Breast epithelium (tissue), 4 donors: ENCODE data around the gene SCN11A. TPM values are rescaled to one million over a fixed set of nuclear protein-coding genes. Genes with fewer than 3 reads are reported as not detected.

Source experiments
- DNase-seq, 2 donors: peaks; one replicate each; pipeline ENCODE4 v3.0.0-alpha.2; 2019; ENCODE audit warnings: low spot score in 2 of 2
- H3K27ac ChIP-seq, 2 donors: fragments of 200-600 bp; sonication (generic) in 1 of 2; one replicate each; pipeline ENCODE4 v1.5.1; 2016 to 2019; ENCODE audit warnings: mild to moderate bottlenecking in 1 of 2
- H3K27me3 ChIP-seq, 2 donors: fragments of 200-600 bp; sonication (generic) in 1 of 2; one replicate each; pipeline versions ENCODE4 v1.5.1 to v1.6.0; 2017 to 2019; ENCODE audit warnings: control low read depth in 1 of 2, mild to moderate bottlenecking in 1 of 2
- H3K36me3 ChIP-seq: fragments of 200-600 bp; one replicate; pipeline ENCODE4 v1.5.1; 2019
- H3K4me1 ChIP-seq, 2 donors: fragments of 200-600 bp; sonication (generic); one replicate each; pipeline ENCODE4 v1.5.1; 2016 to 2019; ENCODE audit warnings: control low read depth in 1 of 2
- H3K4me3 ChIP-seq, 3 donors: fragments of 200-600 bp; sonication (generic); 1 replicate in 2 of 3; 2 replicates in 1 of 3; pipeline ENCODE4 v1.5.1; 2016 to 2019; ENCODE audit warnings: mild to moderate bottlenecking in 3 of 3, moderate library complexity in 2 of 3
- H3K9me3 ChIP-seq, 2 donors: fragments of 200-600 bp; sonication (generic) in 1 of 2; one replicate each; pipeline ENCODE4 v1.5.1; 2016 to 2019; ENCODE audit warnings: control low read depth in 1 of 2
- CTCF ChIP-seq, 3 donors: fragments of 450-650 bp; IDR thresholded peaks; one replicate each; pipeline ENCODE4 v1.5.1; 2016 to 2017; ENCODE audit warnings: antibody characterized with exemption in 3 of 3, mild to moderate bottlenecking in 3 of 3, moderate library complexity in 3 of 3
- POLR2A ChIP-seq: fragments of 450-650 bp; IDR thresholded peaks from one replicate; pipeline ENCODE4 v1.6.1; 2016; ENCODE audit warnings: antibody characterized with exemption, mild to moderate bottlenecking, moderate library complexity
- POLR2AphosphoS5 ChIP-seq, 3 donors: sonication (generic); formaldehyde crosslinking; IDR thresholded peaks; one replicate each; pipeline ENCODE4 v1.6.1; 2017; ENCODE audit warnings: antibody characterized with exemption in 3 of 3
- intact Hi-C: fragments of 100-400 bp; cut with DNase I; formaldehyde crosslinking; loops from one replicate; pipeline ENCODE4 v1.15.1; 2023; ENCODE audit warnings: low total_unique reads
- total RNA-seq, 3 donors: library from RNA; depleted of rRNA; stranded (reverse); fragments of >200 nt; gene quantifications; one replicate each; pipeline ENCODE4 v1.1.0, GENCODE V29; 2016

The SCN11A gene
- total RNA-seq, 3 donors from 2014 or later = 0.15 to 0.48 (median 0.33) TPM

GRCh38 chr3:39029556-39029955 lies 22.2 kb downstream of the SCN11A start:
- H3K27me3 ChIP-seq = no peaks in the 10 kb centered on the region
- no peak overlapping the region for H3K4me3 ChIP-seq
- H3K36me3 ChIP-seq = no peaks in the 10 kb centered on the region
- TF ChIP-seq CTCF (IDR thresholded peaks at IDR 0.05) (no peak), POLR2A (no peak), POLR2AphosphoS5 (IDR thresholded peaks at IDR 0.05) (no peak)
- H3K9me3 ChIP-seq = no peaks in the 10 kb centered on the region
- no peak overlapping the region for H3K27ac ChIP-seq
- intact Hi-C loops = no loop called here
- DNase-seq = no peak
- H3K4me1 ChIP-seq = no peaks in the 10 kb centered on the region

GRCh38 chr3:39028546-39028945 lies 23.2 kb downstream of the SCN11A start:
- Histone ChIP-seq H3K27me3 (no peaks in the 10 kb centered on the region), H3K4me3 (no peak overlapping the region), H3K4me1 (no peaks in the 10 kb centered on the region), H3K36me3 (no peaks in the 10 kb centered on the region), H3K9me3 (no peaks in the 10 kb centered on the region), H3K27ac (no peak overlapping the region)
- intact Hi-C loops = no loop called here
- no peak for TF ChIP-seq POLR2A
- TF ChIP-seq POLR2AphosphoS5 (IDR thresholded peaks at IDR 0.05) = no peak
- TF ChIP-seq CTCF (IDR thresholded peaks at IDR 0.05) = no peak
- no peak for DNase-seq

- intact Hi-C loops = no loop called here
- no peak overlapping the region for H3K4me3 ChIP-seq
- no peaks in the 10 kb centered on the region for H3K4me1 ChIP-seq
- no peaks in the 10 kb centered on the region for H3K27me3 ChIP-seq
- DNase-seq = no peak
- TF ChIP-seq CTCF (IDR thresholded peaks at IDR 0.05) = no peak
- TF ChIP-seq POLR2AphosphoS5 (IDR thresholded peaks at IDR 0.05) = no peak
- no peak for TF ChIP-seq POLR2A
- no peak overlapping the region for H3K27ac ChIP-seq
- no peaks in the 10 kb centered on the region for H3K9me3 ChIP-seq
- H3K36me3 ChIP-seq = no peaks in the 10 kb centered on the region
Observed at GRCh38 chr3:39025222-39025970, 26.3 kb downstream of the SCN11A start.

- DNase-seq = no peak
- Histone ChIP-seq H3K27me3 (no peaks in the 10 kb centered on the region), H3K4me3 (no peak overlapping the region), H3K36me3 (no peaks in the 10 kb centered on the region), H3K9me3 (no peaks in the 10 kb centered on the region), H3K27ac (no peak overlapping the region), H3K4me1 (no peaks in the 10 kb centered on the region)
- no peak for TF ChIP-seq POLR2A
- intact Hi-C loops = no loop called here
Observed at GRCh38 chr3:39024497-39024896, 27.2 kb downstream of the SCN11A start.

DNA sequence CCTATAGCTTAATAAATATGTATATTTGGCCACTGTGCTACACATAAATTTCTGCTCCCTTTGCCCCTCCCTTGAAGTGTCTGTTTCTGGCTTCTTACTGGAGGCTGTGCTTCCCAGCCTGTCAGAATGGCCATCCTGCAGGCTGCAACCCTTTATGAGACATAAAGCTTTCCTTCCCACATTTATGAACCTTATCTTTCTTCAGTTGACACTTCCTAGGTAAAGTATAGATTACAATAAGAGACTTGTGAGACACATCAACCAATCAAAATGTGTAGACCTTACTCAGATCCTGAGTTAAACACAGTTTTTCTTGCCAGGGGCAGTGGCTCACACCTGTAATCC lies 29.5 kb downstream of the SCN11A start:
- Histone ChIP-seq H3K27ac (no peak overlapping the region), H3K36me3 (no peaks in the 10 kb centered on the region), H3K27me3 (no peaks in the 10 kb centered on the region), H3K9me3 (no peaks in the 10 kb centered on the region), H3K4me3 (no peak overlapping the region), H3K4me1 (no peaks in the 10 kb centered on the region)
- TF ChIP-seq POLR2AphosphoS5 (IDR thresholded peaks at IDR 0.05) = no peak
- TF ChIP-seq CTCF (IDR thresholded peaks at IDR 0.05) = no peak
- no peak for TF ChIP-seq POLR2A
- DNase-seq = no peak
- intact Hi-C loops = no loop called here
